HCT116 (cell line): ENCODE measurements around the gene YBX2. TPM values are rescaled to one million over a fixed set of nuclear protein-coding genes. Genes with fewer than 3 reads are reported as not detected.

Experiments used
- ATAC-seq: fragments of 200-7000 bp; cut with Tn5 transposase; 2 replicates; pipeline ENCODE4 v1.9.1; 2020; ENCODE audit warnings: mild to moderate bottlenecking, moderate library complexity
- BruUV-seq: library from RNA; stranded (reverse); fragments of 400-500 nt; replicated peaks from 2 replicates; lab custom pipeline; 2021; lab: Mats Ljungman, UMichigan
- CTCF ChIA-PET: fragments of 300-600 bp; sonication (Branson Sonifier 250); formaldehyde crosslinking; loops from one replicate; lab custom pipeline; 2021; ENCODE audit warnings: antibody characterized with exemption; lab: Charles Lee
- POLR2A ChIA-PET: fragments of 300-600, 350-600 bp; sonication (Branson Sonifier 250); formaldehyde crosslinking; loops from one replicate; lab custom pipeline; 2021; ENCODE audit warnings: antibody characterized with exemption; lab: Charles Lee
- RAD21 ChIA-PET, 2 experiments: fragments of 300-600 bp; sonication (Branson Sonifier 250); formaldehyde crosslinking; loops; one replicate each; lab custom pipeline; 2023; ENCODE audit warnings: low total read pairs in 2 of 2; ENCODE audit not compliant: uncharacterized antibody in 2 of 2, unreplicated experiment in 2 of 2, low non-redundant PET in 1 of 2; lab: Charles Lee
- DNase-seq: peaks from one replicate; pipeline ENCODE4 v3.0.0-alpha.2; 2010; ENCODE audit warnings: low read depth, low spot score
- H2AFZ ChIP-seq: fragments of 200-600 bp; shearing (Covaris generic), sonication (generic); 2 replicates; pipeline ENCODE4 v1.6.1; 2017; ENCODE audit warnings: low read depth, mixed run types, mixed read lengths, antibody characterized with exemption, low read length; ENCODE audit not compliant: poor library complexity, severe bottlenecking
- H3K27ac ChIP-seq: 2 replicates; pipeline ENCODE4 v1.5.1; 2012; ENCODE audit warnings: low read depth, low read length
- H3K27me3 ChIP-seq: fragments of 200-600 bp; sonication (generic); 2 replicates; pipeline ENCODE4 v1.6.1; 2016; ENCODE audit warnings: mixed run types, low read length, mixed read lengths; ENCODE audit not compliant: insufficient read depth
- H3K36me3 ChIP-seq, 2 experiments: fragments of 200-500 bp in 1 of 2; fragments of 200-600 bp in 1 of 2; sonication (Bioruptor generic) in 1 of 2; sonication (generic) in 1 of 2; 2 replicates each; pipeline versions ENCODE4 v1.5.1 to v1.6.1; 2014 to 2016; ENCODE audit warnings: low read length in 2 of 2, inconsistent platforms in 1 of 2, mixed read lengths in 1 of 2, mixed run types in 1 of 2; ENCODE audit not compliant: insufficient read depth in 2 of 2, control insufficient read depth in 1 of 2
- H3K4me1 ChIP-seq, 2 experiments: fragments of 200-600 bp in 1 of 2; sonication (generic) in 1 of 2; 2 replicates each; pipeline versions ENCODE4 v1.5.1 to v1.6.1; 2012 to 2017; ENCODE audit warnings: low read length in 2 of 2, inconsistent platforms in 1 of 2, mild to moderate bottlenecking in 1 of 2, mixed read lengths in 1 of 2, mixed run types in 1 of 2, moderate library complexity in 1 of 2; ENCODE audit not compliant: insufficient read depth in 2 of 2, control insufficient read depth in 1 of 2
- H3K4me2 ChIP-seq: fragments of 200-600 bp; sonication (generic); 2 replicates; pipeline ENCODE4 v1.6.1; 2017; ENCODE audit warnings: mixed run types, low read length, mixed read lengths
- H3K4me3 ChIP-seq, 2 experiments: fragments of 200-600 bp in 1 of 2; sonication (generic) in 1 of 2; replicated peaks in 1 of 2; 2 replicates each; pipeline ENCODE4 v1.5.1; 2011 to 2016; ENCODE audit warnings: low read length in 2 of 2, control low read depth in 1 of 2, low read depth in 1 of 2, mild to moderate bottlenecking in 1 of 2, mixed read lengths in 1 of 2, mixed run types in 1 of 2
- H3K79me2 ChIP-seq: fragments of 200-600 bp; sonication (generic); 2 replicates; pipeline ENCODE4 v1.6.1; 2017; ENCODE audit warnings: mild to moderate bottlenecking, mixed run types, low read length, moderate library complexity, mixed read lengths; ENCODE audit not compliant: insufficient read depth
- H3K9ac ChIP-seq: fragments of 200-600 bp; sonication (generic); 2 replicates; pipeline ENCODE4 v1.6.1; 2016; ENCODE audit warnings: low read length, mixed read lengths
- H3K9me2 ChIP-seq: fragments of 200-600 bp; sonication (generic), shearing (Covaris generic); 2 replicates; pipeline ENCODE4 v1.6.1; 2017; ENCODE audit warnings: mixed run types, mild to moderate bottlenecking, moderate library complexity; ENCODE audit not compliant: insufficient read depth
- H3K9me3 ChIP-seq, 2 experiments: fragments of 200-500 bp in 1 of 2; fragments of 200-600 bp in 1 of 2; sonication (Bioruptor generic) in 1 of 2; sonication (generic) in 1 of 2; 2 replicates each; pipeline ENCODE4 v1.6.1; 2014 to 2017; ENCODE audit warnings: low read length in 2 of 2, mixed read lengths in 2 of 2, inconsistent platforms in 1 of 2, low read depth in 1 of 2, mild to moderate bottlenecking in 1 of 2, mixed run types in 1 of 2, moderate library complexity in 1 of 2; ENCODE audit not compliant: control insufficient read depth in 1 of 2, insufficient read depth in 1 of 2
- H4K20me1 ChIP-seq: fragments of 200-600 bp; sonication (generic), shearing (Covaris generic); 2 replicates; pipeline ENCODE4 v1.6.1; 2017; ENCODE audit warnings: mixed run types, mild to moderate bottlenecking, moderate library complexity; ENCODE audit not compliant: insufficient read depth
- CBX3 ChIP-seq: IDR thresholded peaks from 2 replicates; pipeline ENCODE4 v1.6.1; 2012; ENCODE audit warnings: low read depth
- ELF1 ChIP-seq: IDR thresholded peaks from 2 replicates; pipeline ENCODE4 v1.6.1; 2012; ENCODE audit warnings: low read depth, borderline replicate concordance
- EZH2 ChIP-seq: fragments of 200-600 bp; sonication (generic); IDR thresholded peaks from 2 replicates; pipeline ENCODE4 v1.6.1; 2017; ENCODE audit warnings: antibody characterized with exemption, mixed run types
- EZH2phosphoT487 ChIP-seq: fragments of 200-600 bp; IDR thresholded peaks from 2 replicates; pipeline ENCODE4 v1.6.1; 2018; ENCODE audit warnings: antibody characterized with exemption, borderline replicate concordance
- POLR2A ChIP-seq: IDR thresholded peaks from 2 replicates; pipeline ENCODE4 v1.7.0; 2011; ENCODE audit warnings: borderline replicate concordance; ENCODE audit not compliant: insufficient read depth, insufficient read length; ENCODE audit errors: extremely low read depth
- REST ChIP-seq: IDR thresholded peaks from 2 replicates; pipeline ENCODE4 v1.6.1; 2012; ENCODE audit warnings: low read depth
- SIN3A ChIP-seq: IDR thresholded peaks from 2 replicates; pipeline ENCODE4 v1.6.1; 2012; ENCODE audit warnings: low read depth
- ZBTB33 ChIP-seq: IDR thresholded peaks from 2 replicates; pipeline ENCODE4 v1.6.1; 2011; ENCODE audit warnings: mild to moderate bottlenecking, low read length, moderate library complexity; ENCODE audit not compliant: insufficient replicate concordance; ENCODE audit errors: extremely low read depth
- intact Hi-C: fragments of 100-400 bp; cut with micrococcal nuclease; formaldehyde crosslinking; loops from 2 replicates; pipeline ENCODE4 v1.10.0; 2022
- total RNA-seq: library from RNA; stranded (reverse); gene quantifications from one replicate; pipeline ENCODE4 v1.2.1, GENCODE V29; 2021; ENCODE audit not compliant: unreplicated experiment

Gene YBX2
- total RNA-seq, 1 experiment from 2014 or later = 2.3 TPM

- Histone ChIP-seq H3K79me2 (no peaks in the 10 kb centered on the region), H3K4me3 (no peak overlapping the region)
- TF ChIP-seq ZBTB33 = no peak
- TF ChIP-seq EZH2phosphoT487 = no peak
- TF ChIP-seq EZH2 = no peak
- TF ChIP-seq REST = no peak
- no peak for TF ChIP-seq ELF1
- no peak for TF ChIP-seq POLR2A
- no peak for TF ChIP-seq SIN3A
- no peak for TF ChIP-seq CBX3
- TF ChIP-seq, all 23 proteins: peak for 0
- no peak for DNase-seq
- H3K27ac ChIP-seq = no peak overlapping the region
- no peaks in the 10 kb centered on the region for H3K36me3 ChIP-seq
- RAD21 ChIA-PET = no interaction called here
- CTCF ChIA-PET = interaction anchor here (1.2 kb wide), 1 partner anchor 13 kb away, joined by 3 read pairs; no protein-coding TSS in a partner anchor
- no peaks in the 10 kb centered on the region for H4K20me1 ChIP-seq
- H3K9ac ChIP-seq = peak overlapping the region; percentile 3; the same call in 1 of the 2 replicates
- peaks cover 13 to 34% of the 10 kb centered on the region in 2 experiments for H3K4me1 ChIP-seq
- no peaks in the 10 kb centered on the region for H3K9me2 ChIP-seq
- no peaks in the 10 kb centered on the region for H3K27me3 ChIP-seq
- ATAC-seq = no peak
- no peak overlapping the region for H2AFZ ChIP-seq
- peak overlapping the region; percentile 98; the same call in 1 of the 2 replicates for H3K4me2 ChIP-seq
- no TSS peak for BruUV-seq
- H3K9me3 ChIP-seq = no peaks in the 10 kb centered on the region
- POLR2A ChIA-PET = interaction anchor here (0.6 kb wide), 1 partner anchor 259 kb away, joined by 3 read pairs; no protein-coding TSS in a partner anchor
- intact Hi-C loops = no loop called here
These were observed 11.6 kb downstream of the YBX2 start for GRCh38 chr17:7282752-7283321.
